HG03378 (cell line): ENCODE results near the gene SEPTIN11.
"Not testable (repeated sequence)": the region's sequence is repeated elsewhere in the genome, so short reads cannot be mapped to it uniquely, and the experiment has no call there.

Experiments used
- ATAC-seq: cut with Tn5 transposase; IDR thresholded peaks from one replicate; pipeline ENCODE4 v1.9.1; 2021; ENCODE audit warnings: mild to moderate bottlenecking, moderate library complexity; ENCODE audit not compliant: unreplicated experiment

SEPTIN11 gene

GRCh38 chr4:76951672-76952010 lies 2.1 kb downstream of the SEPTIN11 start:
- ATAC-seq: no peak

- no peak for ATAC-seq
These were observed 2.5 kb downstream of the SEPTIN11 start for GRCh38 chr4:76952071-76952470.

GRCh38 chr4:76952656-76953582 lies 3.4 kb downstream of the SEPTIN11 start:
- no peak for ATAC-seq

- no peak for ATAC-seq
These were observed 4.4 kb downstream of the SEPTIN11 start for GRCh38 chr4:76953956-76954355.

GRCh38 chr4:76954489-76954888 lies 4.9 kb downstream of the SEPTIN11 start:
- no peak for ATAC-seq

GRCh38 chr4:76955182-76955581 lies 5.6 kb downstream of the SEPTIN11 start:
- no peak for ATAC-seq

- no peak for ATAC-seq
These were observed 7.6 kb downstream of the SEPTIN11 start for GRCh38 chr4:76957004-76957738.

- ATAC-seq: no peak
These were observed 9.3 kb downstream of the SEPTIN11 start for GRCh38 chr4:76958891-76959290.

- peak; percentile 89 for ATAC-seq
These were observed 10.5 kb downstream of the SEPTIN11 start for GRCh38 chr4:76960014-76960413.

- ATAC-seq: no peak
These were observed 13.0 kb downstream of the SEPTIN11 start for GRCh38 chr4:76962406-76963130.

GRCh38 chr4:76963131-76963750 lies 13.7 kb downstream of the SEPTIN11 start:
- no peak for ATAC-seq

GRCh38 chr4:76963927-76964326 lies 14.4 kb downstream of the SEPTIN11 start:
- ATAC-seq: not testable (repeated sequence)

- ATAC-seq: no peak
These were observed 15.2 kb downstream of the SEPTIN11 start for GRCh38 chr4:76964769-76965168.

- no peak for ATAC-seq
These were observed 16.5 kb downstream of the SEPTIN11 start for GRCh38 chr4:76965866-76966579.

GRCh38 chr4:76968937-76969336 lies 19.4 kb downstream of the SEPTIN11 start:
- no peak for ATAC-seq

GRCh38 chr4:76969495-76969894 lies 19.9 kb downstream of the SEPTIN11 start:
- ATAC-seq: no peak

- no peak for ATAC-seq
These were observed 20.5 kb downstream of the SEPTIN11 start for GRCh38 chr4:76969941-76970529.

GRCh38 chr4:76972306-76972705 lies 22.8 kb downstream of the SEPTIN11 start:
- ATAC-seq: no peak

GRCh38 chr4:76974150-76974549 lies 24.6 kb downstream of the SEPTIN11 start:
- ATAC-seq: no peak

- ATAC-seq: no peak
These were observed 27.6 kb downstream of the SEPTIN11 start for GRCh38 chr4:76977113-76977512.
